ENCODE measurements around the gene MGLL. TPM values are rescaled to one million over a fixed set of nuclear protein-coding genes. Genes with fewer than 3 reads are reported as not detected.

Gene MGLL
- total RNA-seq, 1 donor from 2014 or later = 61.0 TPM

DNA sequence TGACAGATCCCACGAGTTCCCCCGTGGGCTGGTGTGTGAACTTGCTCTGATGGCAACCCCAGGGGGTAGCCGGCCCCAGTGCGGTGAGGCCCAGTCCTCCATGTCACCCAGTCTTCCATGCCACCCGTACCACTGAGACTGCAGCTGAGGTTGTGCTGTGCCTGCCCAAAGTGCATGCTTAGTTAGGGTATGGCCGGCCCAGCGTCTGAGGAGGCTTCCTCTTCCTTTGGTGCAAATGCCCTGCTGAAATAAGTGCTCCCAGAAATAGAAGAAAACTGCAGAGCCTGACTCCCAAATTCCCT, 31.5 kb downstream of the MGLL start:
- Mint-ChIP-seq H3K4me3 (ENCODE audit: unreplicated experiment) (no peak overlapping the region), H3K4me1 (ENCODE audit: low read depth) (peaks cover 72% of the 10 kb centered on the region), H3K36me3 (ENCODE audit: low read depth) (peaks cover 9% of the 10 kb centered on the region), H3K9me3 (ENCODE audit: low read depth) (no peaks in the 10 kb centered on the region), H3K27ac (ENCODE audit: unreplicated experiment) (peak overlapping the region; percentile 70), H3K27me3 (ENCODE audit: low read depth) (no peaks in the 10 kb centered on the region)
- TF ChIP-seq, protein P1, sequence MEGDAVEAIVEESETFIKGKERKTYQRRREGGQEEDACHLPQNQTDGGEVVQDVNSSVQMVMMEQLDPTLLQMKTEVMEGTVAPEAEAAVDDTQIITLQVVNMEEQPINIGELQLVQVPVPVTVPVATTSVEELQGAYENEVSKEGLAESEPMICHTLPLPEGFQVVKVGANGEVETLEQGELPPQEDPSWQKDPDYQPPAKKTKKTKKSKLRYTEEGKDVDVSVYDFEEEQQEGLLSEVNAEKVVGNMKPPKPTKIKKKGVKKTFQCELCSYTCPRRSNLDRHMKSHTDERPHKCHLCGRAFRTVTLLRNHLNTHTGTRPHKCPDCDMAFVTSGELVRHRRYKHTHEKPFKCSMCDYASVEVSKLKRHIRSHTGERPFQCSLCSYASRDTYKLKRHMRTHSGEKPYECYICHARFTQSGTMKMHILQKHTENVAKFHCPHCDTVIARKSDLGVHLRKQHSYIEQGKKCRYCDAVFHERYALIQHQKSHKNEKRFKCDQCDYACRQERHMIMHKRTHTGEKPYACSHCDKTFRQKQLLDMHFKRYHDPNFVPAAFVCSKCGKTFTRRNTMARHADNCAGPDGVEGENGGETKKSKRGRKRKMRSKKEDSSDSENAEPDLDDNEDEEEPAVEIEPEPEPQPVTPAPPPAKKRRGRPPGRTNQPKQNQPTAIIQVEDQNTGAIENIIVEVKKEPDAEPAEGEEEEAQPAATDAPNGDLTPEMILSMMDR (IDR thresholded peaks at IDR 0.05) = no peak
- DNase-seq (ENCODE audit: low spot score) = no peak

DNA sequence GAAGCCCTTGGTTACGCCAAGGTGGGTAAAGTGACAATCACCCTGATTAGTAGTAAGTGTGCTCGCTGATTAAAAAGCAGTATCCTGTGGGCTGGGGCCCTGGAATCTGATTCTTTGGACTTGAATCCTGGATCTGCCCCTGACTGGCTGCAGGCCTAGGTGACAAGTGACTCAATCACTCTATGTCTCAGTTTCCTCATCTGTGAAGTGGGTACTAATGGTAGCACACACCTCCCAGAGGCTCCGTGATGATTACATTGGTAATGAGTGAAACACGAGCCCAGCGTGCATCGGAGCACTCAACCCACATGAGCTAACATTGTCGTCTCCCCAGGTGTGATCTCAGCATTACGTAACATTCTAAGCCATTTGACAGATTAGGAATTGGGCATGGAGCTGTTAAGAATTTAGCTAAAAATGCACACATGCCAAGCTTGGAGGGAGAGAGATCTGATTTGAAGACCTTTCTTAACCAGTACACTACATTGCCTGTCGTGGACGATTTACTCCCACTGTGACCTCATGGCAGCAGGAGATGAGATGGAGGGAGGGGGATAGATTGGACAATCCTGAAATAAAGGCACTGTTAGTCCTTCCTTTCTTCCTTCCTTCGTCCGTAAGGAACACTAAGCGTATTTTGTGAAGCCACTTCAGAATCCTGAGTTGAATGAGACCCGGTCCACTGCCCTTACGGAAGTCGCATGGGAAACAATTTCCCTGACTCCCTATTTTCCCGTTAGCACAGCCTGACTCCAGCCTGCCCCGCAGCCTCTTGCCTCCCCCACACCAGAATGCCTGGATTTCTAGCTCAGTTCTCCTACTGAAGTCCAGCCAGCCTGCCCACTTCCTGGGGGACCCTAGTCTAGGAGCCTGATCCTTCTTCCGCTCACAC, 32.1 kb downstream of the MGLL start:
- Mint-ChIP-seq H3K9me3 (ENCODE audit: low read depth) (no peaks in the 10 kb centered on the region), H3K4me3 (ENCODE audit: unreplicated experiment) (no peak overlapping the region), H3K27ac (ENCODE audit: unreplicated experiment) (no peak overlapping the region), H3K36me3 (ENCODE audit: low read depth) (peaks cover 9% of the 10 kb centered on the region), H3K27me3 (ENCODE audit: low read depth) (no peaks in the 10 kb centered on the region), H3K4me1 (ENCODE audit: low read depth) (peaks cover 78% of the 10 kb centered on the region)
- TF ChIP-seq, protein P1 (IDR thresholded peaks at IDR 0.05) = no peak
- no peak for DNase-seq (ENCODE audit: low spot score)

DNA sequence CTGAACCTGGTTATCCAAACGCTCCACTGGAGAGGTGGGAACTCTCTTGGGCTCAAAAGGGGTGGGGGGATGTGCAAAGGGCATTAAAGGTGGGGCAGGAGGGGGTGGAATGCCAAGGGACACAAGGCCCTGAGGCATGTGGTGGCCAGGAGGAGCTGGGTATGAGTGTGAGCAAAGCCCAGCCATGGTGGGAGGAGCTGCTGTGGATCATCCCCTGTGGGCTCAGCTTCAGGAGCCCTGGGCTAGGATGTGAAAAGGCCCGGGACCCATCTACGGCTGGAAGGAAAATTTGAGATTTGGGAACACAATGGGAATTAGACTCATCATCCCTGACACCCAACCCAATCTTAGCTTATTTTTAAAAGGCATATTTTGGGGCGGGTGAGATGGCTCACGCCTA, 33.3 kb downstream of the MGLL start:
- no peak for DNase-seq (ENCODE audit: low spot score)
- no peaks in the 10 kb centered on the region for H3K9me3 Mint-ChIP-seq (ENCODE audit: low read depth)
- peaks cover 5% of the 10 kb centered on the region for H3K36me3 Mint-ChIP-seq (ENCODE audit: low read depth)
- no peaks in the 10 kb centered on the region for H3K27me3 Mint-ChIP-seq (ENCODE audit: low read depth)
- H3K27ac Mint-ChIP-seq (ENCODE audit: unreplicated experiment) = peak overlapping the region; percentile 22
- TF ChIP-seq, protein P1 (IDR thresholded peaks at IDR 0.05) = no peak
- H3K4me1 Mint-ChIP-seq (ENCODE audit: low read depth) = peaks cover 76% of the 10 kb centered on the region
- no peak overlapping the region for H3K4me3 Mint-ChIP-seq (ENCODE audit: unreplicated experiment)

DNA sequence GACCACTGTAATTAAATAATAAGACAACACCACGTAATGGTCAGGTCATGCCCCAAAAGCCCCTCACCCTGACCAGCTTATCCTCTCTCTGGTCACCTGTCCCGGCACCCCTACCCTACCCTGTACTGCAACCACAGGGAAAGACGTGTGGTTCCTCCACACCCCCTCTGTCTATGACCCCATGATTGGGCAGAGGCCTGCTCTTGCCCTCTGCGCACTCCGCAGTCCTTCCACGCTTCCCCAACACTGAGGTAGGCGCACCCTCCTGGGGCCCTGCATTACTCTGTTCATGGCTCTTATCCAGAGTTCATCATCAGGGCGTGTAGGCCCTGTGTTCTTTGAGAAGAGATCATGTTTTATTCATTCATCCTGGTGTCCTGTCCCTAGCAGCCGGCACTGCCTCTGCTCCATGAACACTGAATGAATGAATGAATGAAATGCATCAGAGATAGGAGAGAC, 33.8 kb downstream of the MGLL start:
- no peaks in the 10 kb centered on the region for H3K27me3 Mint-ChIP-seq (ENCODE audit: low read depth)
- no peaks in the 10 kb centered on the region for H3K9me3 Mint-ChIP-seq (ENCODE audit: low read depth)
- H3K4me3 Mint-ChIP-seq (ENCODE audit: unreplicated experiment) = no peak overlapping the region
- peaks cover 5% of the 10 kb centered on the region for H3K36me3 Mint-ChIP-seq (ENCODE audit: low read depth)
- H3K27ac Mint-ChIP-seq (ENCODE audit: unreplicated experiment) = no peak overlapping the region
- H3K4me1 Mint-ChIP-seq (ENCODE audit: low read depth) = peaks cover 74% of the 10 kb centered on the region
- DNase-seq (ENCODE audit: low spot score) = no peak
- TF ChIP-seq, protein P1 (IDR thresholded peaks at IDR 0.05) = no peak

DNA sequence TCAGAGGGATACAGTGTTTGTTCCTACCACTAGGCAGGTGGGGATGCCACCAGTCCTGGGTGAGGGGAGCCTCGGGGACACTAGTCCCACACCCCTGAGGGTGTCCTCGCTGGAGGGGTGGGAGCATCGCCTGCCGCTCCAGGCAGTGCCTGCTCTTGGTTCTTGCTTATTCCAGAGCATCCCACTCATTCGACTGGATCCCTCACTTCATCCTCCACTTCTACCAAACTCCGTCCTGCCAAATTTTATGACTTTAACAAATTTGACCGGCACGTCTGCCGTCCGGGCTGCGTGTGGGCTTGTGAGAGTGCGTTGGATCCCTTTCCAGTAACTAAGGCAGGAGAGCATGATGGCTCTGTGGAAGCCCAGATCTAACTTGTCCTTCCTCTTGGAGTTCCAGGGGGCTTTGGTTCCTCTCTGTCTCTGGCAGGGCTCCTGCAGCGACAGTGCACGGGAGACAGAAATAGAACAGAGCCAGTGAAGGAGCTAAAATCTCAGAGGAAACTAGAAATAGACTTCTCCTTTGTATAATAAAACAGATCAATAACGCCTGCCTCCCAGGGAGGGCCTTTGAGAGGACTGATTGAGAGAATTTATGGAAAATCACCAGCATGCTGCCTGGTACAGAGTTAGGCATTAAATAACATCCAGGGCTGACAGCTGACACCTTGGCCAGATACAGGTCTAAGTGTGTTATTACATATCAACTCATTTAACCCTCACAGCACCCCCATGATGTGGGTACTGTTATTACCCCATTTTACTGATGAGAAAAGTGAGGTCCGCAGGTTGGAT, 34.5 kb downstream of the MGLL start:
- Mint-ChIP-seq H3K4me1 (ENCODE audit: low read depth) (peaks cover 66% of the 10 kb centered on the region), H3K9me3 (ENCODE audit: low read depth) (no peaks in the 10 kb centered on the region), H3K27ac (ENCODE audit: unreplicated experiment) (no peak overlapping the region)

More for the DNA sequence above, 34.5 kb downstream of the MGLL start:
- Mint-ChIP-seq H3K4me3 (ENCODE audit: unreplicated experiment) (no peak overlapping the region), H3K27me3 (ENCODE audit: low read depth) (no peaks in the 10 kb centered on the region), H3K36me3 (ENCODE audit: low read depth) (peaks cover 5% of the 10 kb centered on the region)
- no peak for DNase-seq (ENCODE audit: low spot score)
- TF ChIP-seq, protein P1 (IDR thresholded peaks at IDR 0.05) = no peak
